Stimulated activated naive CD4-positive, alpha-beta T cell (primary cell): ENCODE measurements around the gene NOG.
A peak's percentile ranks its signal among the peaks of the same experiment; 100 is the strongest.

Experiments
- DNase-seq, 6 experiments: peaks; one replicate each; lab custom pipeline; 2025; lab: John Stamatoyannopoulos, UW

NOG gene

GRCh38 chr17:56596691-56597494 lies 3.4 kb downstream of the NOG start:
- peak in 3 of 6 experiments; percentile 26 to 29 (median 28) for DNase-seq

DNA sequence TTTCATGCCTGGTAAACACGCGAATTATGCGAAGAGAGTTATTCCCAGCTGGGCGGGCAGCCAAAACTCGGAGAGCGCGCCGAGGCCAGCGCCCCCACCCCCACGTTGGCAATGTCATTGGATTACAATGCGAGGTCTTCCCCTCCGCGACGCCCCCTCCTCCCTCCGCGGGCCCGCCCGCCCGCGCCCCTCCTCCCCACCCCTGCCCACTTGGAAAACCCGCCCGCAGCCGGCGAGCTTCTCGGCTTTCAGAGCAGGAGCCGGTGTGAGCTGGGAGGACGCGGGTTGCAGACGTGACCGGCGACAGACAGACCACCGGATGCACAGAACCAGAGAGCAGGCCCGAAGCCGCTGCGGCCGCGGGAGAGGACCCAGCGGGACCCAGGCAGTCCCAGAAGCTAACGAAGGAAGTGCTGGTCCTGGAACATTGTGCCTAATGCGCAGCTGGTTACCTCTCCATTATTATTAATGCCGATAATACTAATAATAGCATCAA lies 4.0 kb downstream of the NOG start:
- peak in 3 of 6 experiments; percentile 4 to 43 (median 25) for DNase-seq

DNA sequence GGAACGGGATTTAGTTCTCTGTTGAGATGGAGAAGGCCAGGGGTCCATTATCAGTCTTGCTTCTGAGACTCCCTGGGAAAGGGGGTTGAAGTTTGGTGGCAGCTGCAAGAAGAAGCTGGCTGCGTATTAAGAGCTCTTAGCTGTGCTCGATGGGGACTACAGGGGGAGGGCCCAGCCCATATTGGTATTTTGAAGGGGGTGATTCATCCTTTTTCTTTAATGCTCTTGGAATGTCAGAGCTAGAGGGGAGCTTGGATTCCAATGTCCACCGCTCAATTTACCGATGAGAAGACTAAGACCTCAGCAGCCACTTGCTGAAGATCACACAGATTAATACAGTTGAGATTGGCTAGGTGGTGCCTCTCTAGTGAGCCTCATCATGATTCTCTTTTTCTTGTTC lies 5.0 kb downstream of the NOG start:
- DNase-seq, result no peak

DNA sequence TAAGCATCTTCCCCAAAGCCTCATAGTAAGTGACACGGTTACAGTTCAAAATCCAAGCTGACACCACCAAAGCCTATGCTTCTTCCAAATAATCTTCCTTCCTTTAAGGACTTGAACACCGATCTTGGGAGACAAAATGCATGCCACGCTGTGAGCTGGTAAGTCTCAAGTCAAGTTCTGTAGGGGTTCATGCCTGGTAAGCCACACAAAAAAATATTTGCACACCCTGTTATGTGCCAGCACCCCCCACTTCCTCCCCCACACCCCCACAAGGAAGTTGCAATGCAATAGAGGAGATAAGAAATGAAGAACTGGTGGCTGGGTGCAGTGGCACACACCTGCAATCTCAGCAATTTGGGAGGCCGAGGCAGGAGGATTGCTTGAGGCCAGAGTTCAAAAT lies 5.6 kb downstream of the NOG start:
- DNase-seq, result peak in 5 of 6 experiments; percentile 19 to 75 (median 68)

GRCh38 chr17:56599566-56599965 lies 6.1 kb downstream of the NOG start:
- peak in 5 of 6 experiments; percentile 19 to 69 (median 43) for DNase-seq

DNA sequence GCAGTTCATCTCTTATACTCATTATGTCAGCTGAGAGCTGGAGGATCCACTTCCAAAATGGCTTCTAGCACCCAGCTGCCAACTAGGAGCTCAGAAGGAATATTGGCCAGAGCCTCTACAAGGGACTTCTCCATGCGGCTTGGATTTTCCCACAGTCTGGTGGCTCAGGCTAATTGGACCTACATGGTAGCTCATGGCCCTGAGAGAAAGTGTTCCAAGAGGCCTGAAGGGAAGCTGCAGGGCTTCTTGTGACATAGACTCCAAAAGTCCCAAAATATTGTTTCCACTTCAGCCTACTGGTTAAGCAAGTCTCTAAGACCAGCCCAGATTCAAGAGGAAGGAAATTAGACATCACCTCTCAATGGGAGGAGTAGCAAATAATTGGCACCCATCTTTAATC lies 6.8 kb downstream of the NOG start:
- no peak for DNase-seq

DNA sequence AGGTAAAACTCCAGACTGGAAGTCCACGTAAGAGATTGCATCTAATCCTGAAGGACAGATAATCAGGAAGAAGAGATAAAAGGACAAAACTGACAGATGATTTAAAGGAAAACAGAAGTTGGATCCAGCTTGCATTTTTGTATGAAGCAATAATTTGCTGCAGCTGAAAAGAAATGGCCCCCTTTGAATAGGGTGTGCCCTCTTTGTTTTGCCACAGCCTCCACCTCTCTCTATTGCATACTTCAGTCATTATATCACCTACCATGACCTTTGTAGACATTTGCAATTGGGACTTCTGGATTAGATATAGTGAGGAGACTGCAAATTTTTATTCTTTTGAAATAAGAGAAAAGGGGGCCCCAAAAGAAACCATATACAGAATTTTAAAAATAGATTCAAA lies 8.1 kb downstream of the NOG start:
- DNase-seq, result no peak

DNA sequence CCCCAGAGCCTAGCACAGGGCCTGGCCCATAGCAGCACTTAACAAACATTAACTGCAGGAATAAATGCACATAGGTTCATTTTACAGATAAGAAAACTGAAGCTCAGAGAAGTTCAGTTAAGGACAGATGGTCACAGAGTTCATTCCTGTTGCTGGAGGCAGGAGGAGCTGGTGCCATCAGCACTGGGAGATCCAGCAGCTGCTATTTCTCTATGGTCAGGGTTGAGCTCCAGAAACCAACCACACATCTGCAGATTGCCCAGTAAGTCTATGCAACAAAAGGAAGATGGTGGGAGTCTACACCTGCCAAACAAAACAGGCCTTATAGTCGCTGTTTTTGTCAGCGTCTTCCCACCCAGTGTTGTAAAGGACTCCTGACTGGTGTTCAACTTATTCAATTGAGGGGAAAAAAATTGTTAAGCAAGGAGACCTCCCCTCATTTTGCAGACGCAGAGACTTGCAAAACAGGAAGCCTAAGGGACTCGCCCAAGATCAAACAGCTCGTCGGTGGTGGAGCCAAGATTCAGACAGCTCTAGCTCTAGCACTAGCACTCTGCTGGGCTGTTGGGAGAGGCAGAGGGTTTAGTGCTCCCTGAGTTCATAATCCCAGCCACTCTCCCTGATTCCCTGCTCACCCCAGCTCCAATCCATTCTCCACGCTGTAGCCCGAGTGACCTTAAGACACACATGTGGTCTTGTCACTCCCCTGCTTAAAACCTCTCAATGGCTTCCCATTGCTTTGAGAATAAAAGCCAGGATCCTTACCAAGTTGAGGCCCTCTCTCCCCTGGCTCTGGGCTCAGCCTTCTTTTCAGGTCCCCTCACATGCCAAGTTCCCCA lies 9.0 kb downstream of the NOG start:
- DNase-seq, result peak; percentile 57 to 85 (median 75)

DNA sequence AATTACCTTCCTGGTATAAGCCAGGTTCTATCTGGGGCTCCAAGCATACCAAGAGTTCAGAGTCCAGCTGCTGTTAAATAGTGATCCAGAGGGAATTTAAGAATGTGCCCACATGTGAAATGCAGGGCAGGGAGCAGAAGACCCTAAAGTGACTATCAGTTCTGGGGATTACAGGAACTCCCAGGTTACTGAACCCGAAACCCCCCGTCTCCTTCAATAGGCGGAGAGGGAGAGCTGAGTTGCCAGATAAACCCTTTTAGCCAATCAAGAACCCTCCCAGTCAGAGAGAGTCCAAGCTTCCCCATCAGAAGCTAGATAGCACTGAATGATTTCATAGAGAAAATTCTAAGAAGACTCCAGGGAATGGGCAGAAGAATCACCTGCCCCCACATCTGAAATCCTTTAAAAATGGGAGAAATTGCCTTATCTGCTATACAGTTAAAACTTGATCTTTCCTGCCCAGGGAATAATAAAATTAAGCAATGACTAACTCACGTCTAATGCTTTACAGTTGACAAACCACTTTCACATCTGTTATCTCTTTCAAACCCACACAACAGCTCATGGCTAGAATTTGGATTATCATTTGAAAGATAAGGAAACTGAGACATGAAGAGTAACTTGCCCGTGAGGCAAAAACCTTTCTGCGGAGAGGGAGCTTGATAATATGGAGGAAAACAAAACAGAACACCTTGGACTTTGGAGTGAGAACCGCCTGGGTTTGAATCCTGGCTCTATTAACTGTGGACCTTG lies 10.2 kb downstream of the NOG start:
- DNase-seq, result no peak

GRCh38 chr17:56604691-56605290 lies 11.3 kb downstream of the NOG start:
- no peak for DNase-seq

GRCh38 chr17:56608944-56609343 lies 15.4 kb downstream of the NOG start:
- no peak for DNase-seq

- no peak for DNase-seq
Observed at GRCh38 chr17:56610321-56610720, 16.8 kb downstream of the NOG start.

GRCh38 chr17:56613131-56613530 lies 19.6 kb downstream of the NOG start:
- DNase-seq, result no peak

GRCh38 chr17:56614522-56614921 lies 21.0 kb downstream of the NOG start:
- DNase-seq, result no peak

DNA sequence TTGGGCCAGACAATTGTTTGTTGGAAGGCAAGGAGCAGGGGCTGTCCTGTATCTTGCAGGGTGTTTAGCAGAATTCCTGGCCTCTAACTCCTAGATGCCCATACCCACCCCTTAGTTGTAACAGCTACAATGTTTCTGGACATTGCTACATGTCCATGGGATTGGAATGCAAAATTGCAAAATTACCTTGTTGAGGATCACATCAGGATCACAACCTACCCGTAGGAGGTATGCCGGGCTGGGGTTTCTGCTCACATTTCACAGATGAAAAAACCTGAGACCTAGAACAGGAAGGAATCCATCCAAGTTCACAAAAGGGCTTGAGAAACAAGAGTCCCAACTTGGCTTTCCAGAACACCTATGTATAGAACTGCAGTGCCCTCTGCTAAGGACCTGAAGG lies 22.7 kb downstream of the NOG start:
- no peak for DNase-seq

GRCh38 chr17:56623383-56623782 lies 29.9 kb downstream of the NOG start:
- DNase-seq, result no peak

GRCh38 chr17:56624309-56624708 lies 30.8 kb downstream of the NOG start:
- DNase-seq, result no peak

DNA sequence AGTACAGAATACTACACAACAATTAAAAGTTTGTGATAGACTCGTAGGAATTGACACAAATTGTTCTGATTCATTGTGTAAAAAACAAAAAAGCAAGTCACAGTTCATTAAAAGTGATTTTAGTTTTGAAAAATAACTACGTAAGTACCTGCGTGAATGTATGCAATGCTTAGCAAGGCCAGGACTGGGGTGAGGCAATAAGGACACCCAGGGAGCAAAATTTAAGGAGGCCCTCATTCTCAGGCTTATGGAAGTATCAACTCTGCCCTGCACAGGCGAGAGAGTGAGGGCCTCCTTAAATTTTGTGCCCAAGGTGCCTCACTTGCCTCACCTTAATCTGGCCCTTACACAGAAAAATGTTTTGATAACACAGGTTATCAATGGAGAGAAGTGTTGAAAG lies 31.4 kb downstream of the NOG start:
- DNase-seq, result no peak

- DNase-seq, result peak in 3 of 6 experiments; percentile 17 to 32 (median 20)
Observed at GRCh38 chr17:56629531-56630075, 36.1 kb downstream of the NOG start.

DNA sequence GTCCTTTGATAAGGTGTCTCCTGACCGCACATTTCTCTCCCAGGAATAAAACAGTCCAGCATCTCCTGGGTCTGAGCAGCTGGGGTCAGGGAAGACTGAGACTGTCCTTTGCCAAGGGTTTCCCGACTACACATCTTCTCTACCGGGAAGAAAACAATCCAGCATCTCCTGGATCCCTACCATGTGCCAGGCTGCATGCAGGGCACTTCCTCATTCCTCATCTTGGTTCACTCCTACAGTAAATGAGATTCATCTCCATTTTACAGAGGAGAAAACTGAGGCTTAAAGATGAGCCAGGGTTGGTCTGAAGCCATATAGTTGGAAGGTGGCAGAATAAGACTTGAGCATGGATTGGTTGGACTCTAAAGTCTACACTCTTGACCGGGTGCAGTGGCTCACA lies 36.7 kb downstream of the NOG start:
- DNase-seq, result no peak

- DNase-seq, result no peak
Observed at GRCh38 chr17:56633681-56634080, 40.2 kb downstream of the NOG start.
